A549 (cell line): Measurements from ENCODE around the gene MEIKIN. TPM values are rescaled to one million over a fixed set of nuclear protein-coding genes. Genes with fewer than 3 reads are reported as not detected.

Experiments
- ATAC-seq, 2 experiments: fragments of 200-7000 bp in 1 of 2; fragments of >200 bp in 1 of 2; cut with Nextera tagmentation in 1 of 2; cut with Tn5 transposase in 1 of 2; 3 replicates each; pipeline versions ENCODE4 v1.8.0 to v1.9.1; 2018 to 2020; ENCODE audit warnings: mild to moderate bottlenecking in 1 of 2, moderate library complexity in 1 of 2
- CTCF ChIA-PET: fragments of 300-600 bp; sonication (Branson Sonifier 250); formaldehyde crosslinking; extraction: SDS; loops from one replicate; lab custom pipeline; 2021; ENCODE audit warnings: antibody characterized with exemption, inconsistent platforms; lab: Yijun Ruan, JAX
- POLR2A ChIA-PET: fragments of 350-600 bp; formaldehyde crosslinking; extraction: SDS; loops from one replicate; lab custom pipeline; 2021; ENCODE audit warnings: antibody characterized with exemption, inconsistent platforms; lab: Yijun Ruan, JAX
- DNase-seq, 2 experiments: peaks; one replicate each; pipeline versions ENCODE4 v3.0.0 to v3.0.0-alpha.2; 2011 to 2016; ENCODE audit warnings: low read depth in 1 of 2, low spot score in 1 of 2
- FAIRE-seq: peaks from 2 replicates; lab custom pipeline; 2011; peaks lifted over from hg19 to GRCh38; lab: Jason Lieb, UNC
- H3K27ac ChIP-seq, 2 experiments: fragments of >200 bp; sonication (Bioruptor Twin); formaldehyde crosslinking; 3 replicates each; pipeline ENCODE4 v1.5.1; 2016 to 2017
- H3K4me1 ChIP-seq: fragments of >200 bp; sonication (Bioruptor Twin); formaldehyde crosslinking; 3 replicates; pipeline ENCODE4 v1.6.1; 2016
- H3K4me2 ChIP-seq: fragments of >200 bp; sonication (Bioruptor Twin); formaldehyde crosslinking; 3 replicates; pipeline ENCODE4 v1.6.1; 2016
- H3K4me3 ChIP-seq: fragments of >200 bp; sonication (Bioruptor Twin); formaldehyde crosslinking; 3 replicates; pipeline ENCODE4 v1.5.1; 2016
- H3K9me3 ChIP-seq: fragments of >200 bp; sonication (Bioruptor Twin); formaldehyde crosslinking; 3 replicates; pipeline ENCODE4 v1.6.1; 2016
- BHLHE40 ChIP-seq: IDR thresholded peaks from 2 replicates; pipeline ENCODE4 v1.6.1; 2012; ENCODE audit warnings: low read depth, low read length, inconsistent platforms
- CBX8 ChIP-seq: fragments of 200-600 bp; sonication (generic); IDR thresholded peaks from 2 replicates; pipeline ENCODE4 v1.6.1; 2016
- CEBPB ChIP-seq, 2 experiments: fragments of >200 bp in 1 of 2; sonication (Bioruptor Twin) in 1 of 2; formaldehyde crosslinking in 1 of 2; IDR thresholded peaks; 2 replicates each; pipeline ENCODE4 v1.6.1; 2012 to 2016
- CHD4 ChIP-seq: fragments of 200-600 bp; sonication (generic); IDR thresholded peaks from 2 replicates; pipeline ENCODE4 v1.6.1; 2016; ENCODE audit warnings: antibody characterized with exemption, mild to moderate bottlenecking, borderline replicate concordance
- CTCF ChIP-seq: fragments of >200 bp; sonication (Bioruptor Twin); formaldehyde crosslinking; IDR thresholded peaks from 3 replicates; pipeline ENCODE4 v1.5.1; 2016
- EHMT2 ChIP-seq: fragments of 200-600 bp; sonication (generic); IDR thresholded peaks from 2 replicates; pipeline ENCODE4 v1.6.1; 2016; ENCODE audit warnings: antibody characterized with exemption, low read depth, mild to moderate bottlenecking, moderate library complexity
- EP300 ChIP-seq, 2 experiments: fragments of >200 bp; sonication (Bioruptor Twin); formaldehyde crosslinking; IDR thresholded peaks; 2 replicates in 1 of 2; 3 replicates in 1 of 2; pipeline ENCODE4 v1.6.1; 2016 to 2017
- FOSL2 ChIP-seq, 2 experiments: fragments of 450-650 bp in 1 of 2; fragments of >200 bp in 1 of 2; sonication (Bioruptor Twin) in 1 of 2; formaldehyde crosslinking; IDR thresholded peaks; 2 replicates each; pipeline versions ENCODE4 v1.5.0 to v1.6.1; 2016 to 2020; ENCODE audit warnings: mild to moderate bottlenecking in 1 of 2, moderate library complexity in 1 of 2
- GATA3 ChIP-seq: IDR thresholded peaks from 2 replicates; pipeline ENCODE4 v1.6.1; 2012; ENCODE audit warnings: borderline replicate concordance
- HES2 ChIP-seq: fragments of >200 bp; sonication (Bioruptor Twin); formaldehyde crosslinking; IDR thresholded peaks from 2 replicates; pipeline ENCODE4 v1.6.1; 2016
- HEYL ChIP-seq: fragments of 250-450 bp; sonication (Bioruptor Pico); IDR thresholded peaks from 2 replicates; pipeline ENCODE4 v1.8.0; 2021; ENCODE audit warnings: mild to moderate bottlenecking, moderate library complexity
- HOXB13 ChIP-seq: fragments of 250-450 bp; sonication (Bioruptor Pico); IDR thresholded peaks from 2 replicates; pipeline ENCODE4 v1.5.0; 2020; ENCODE audit warnings: low read depth, mild to moderate bottlenecking, moderate library complexity
- JUN ChIP-seq, 2 experiments: fragments of >200 bp; sonication (Bioruptor Twin); formaldehyde crosslinking; IDR thresholded peaks; 2 replicates in 1 of 2; 3 replicates in 1 of 2; pipeline ENCODE4 v1.6.1; 2016 to 2017
- JUNB ChIP-seq: fragments of >200 bp; sonication (Bioruptor Twin); formaldehyde crosslinking; IDR thresholded peaks from 2 replicates; pipeline ENCODE4 v1.6.1; 2016
- MAZ ChIP-seq: fragments of 150-350 bp; IDR thresholded peaks from 2 replicates; pipeline ENCODE4 v1.6.1; 2014; ENCODE audit warnings: antibody characterized with exemption, low read depth, low read length, borderline replicate concordance
- NFE2L2 ChIP-seq: fragments of 150-350 bp; conservative IDR thresholded peaks from 2 replicates; pipeline ENCODE4 v1.6.1; 2014; ENCODE audit warnings: low read length
- NPAS2 ChIP-seq: fragments of 250-450 bp; sonication (Bioruptor Pico); IDR thresholded peaks from 2 replicates; pipeline ENCODE4 v1.8.0; 2022; ENCODE audit warnings: mild to moderate bottlenecking, moderate library complexity, borderline replicate concordance
- NR3C1 ChIP-seq: fragments of >200 bp; sonication (Bioruptor Twin); formaldehyde crosslinking; IDR thresholded peaks from 3 replicates; pipeline ENCODE4 v1.6.1; 2017
- PBX3 ChIP-seq: IDR thresholded peaks from 2 replicates; pipeline ENCODE4 v1.6.1; 2012
- POLR2AphosphoS2 ChIP-seq: conservative IDR thresholded peaks from 2 replicates; pipeline ENCODE4 v1.6.1; 2012; ENCODE audit warnings: low read length, improper control_type of control experiment, inconsistent platforms
- RARB ChIP-seq: fragments of 250-450 bp; sonication (Bioruptor Pico); IDR thresholded peaks from 2 replicates; pipeline ENCODE4 v1.8.0; 2021; ENCODE audit warnings: mild to moderate bottlenecking, moderate library complexity
- RCOR1 ChIP-seq: fragments of 150-350 bp; IDR thresholded peaks from 2 replicates; pipeline ENCODE4 v1.6.1; 2014; ENCODE audit warnings: antibody characterized with exemption, low read length, low read depth
- RFX5 ChIP-seq: fragments of 450-650 bp; IDR thresholded peaks from 2 replicates; pipeline ENCODE4 v1.7.1; 2014; ENCODE audit warnings: antibody characterized with exemption, mild to moderate bottlenecking, moderate library complexity
- SREBF2 ChIP-seq: fragments of 450-650 bp; IDR thresholded peaks from 2 replicates; pipeline ENCODE4 v1.6.1; 2014; ENCODE audit warnings: mild to moderate bottlenecking, moderate library complexity
- ZNF302 ChIP-seq: fragments of 250-450 bp; sonication (Bioruptor Pico); IDR thresholded peaks from 2 replicates; pipeline ENCODE4 v1.9.0; 2021; ENCODE audit warnings: inconsistent platforms, mild to moderate bottlenecking, moderate library complexity
- WGBS: methylation state at CpG from one replicate; pipeline ENCODE4 v1.1.6; 2017; ENCODE audit errors: missing lambda C conversion rate; 5-methylcytosine and 5-hydroxymethylcytosine counted together
- polyA plus RNA-seq, 4 experiments: library from polyadenylated mRNA; depleted of rRNA in 3 of 4; stranded (reverse); fragments of >200 nt; fragmentation: RNase III in 1 of 4; extraction: RNeasy Plus Mini Kit Qiagen cat#74134 plus additional on column Dnase treatment in 1 of 4; gene quantifications; 2 replicates in 3 of 4; 3 replicates in 1 of 4; pipeline ENCODE4 v1.2.3, GENCODE V29; 2011 to 2017

The MEIKIN gene
- polyA plus RNA-seq, 2 of the 4 experiments (the other 2 are of a cell fraction), result not detected

- no peak for DNase-seq
- 88% methylated on average over 6 of the region's 6 CpGs for WGBS
- CTCF ChIA-PET, result no interaction called here
- Histone ChIP-seq H3K9me3 (no peaks in the 10 kb centered on the region), H3K4me3 (peak overlapping the region; percentile 76), H3K4me1 (peaks cover 18% of the 10 kb centered on the region), H3K27ac (no peak overlapping the region), H3K4me2 (peak overlapping the region; percentile 94)
- no peak for ATAC-seq
- POLR2A ChIA-PET, result no interaction called here
- no peak for FAIRE-seq
- TF ChIP-seq CEBPB (IDR thresholded peaks at IDR 0.05) (peak; percentile 77 to 83; a peak in 3 of 4 replicates), ZNF302 (CRISPR knock-in tag) (no peak)
Observed at GRCh38 chr5:131795228-131795627, 150.2 kb downstream of the MEIKIN start.

- CTCF ChIA-PET, result no interaction called here
- H3K4me2 ChIP-seq, result peak overlapping the region; percentile 94; the same call in 2 of the 3 replicates
Observed at GRCh38 chr5:131794586-131794985, 150.9 kb downstream of the MEIKIN start.

GRCh38 chr5:131792896-131793295 is 152.6 kb downstream of the MEIKIN start:
- ATAC-seq, result no peak
- CTCF ChIA-PET, result no interaction called here
- Histone ChIP-seq H3K4me2 (no peak overlapping the region), H3K27ac (no peak overlapping the region), H3K9me3 (no peaks in the 10 kb centered on the region), H3K4me1 (peaks cover 17% of the 10 kb centered on the region), H3K4me3 (no peak overlapping the region)
- FAIRE-seq, result no peak
- DNase-seq, result no peak
- TF ChIP-seq JUNB, result no peak
- no peak for TF ChIP-seq EHMT2
- no peak for TF ChIP-seq JUN (IDR thresholded peaks at IDR 0.05)
- TF ChIP-seq HOXB13 (CRISPR knock-in tag), result no peak
- TF ChIP-seq NFE2L2, result no peak
- TF ChIP-seq RFX5, result no peak
- no peak for TF ChIP-seq SREBF2
- TF ChIP-seq BHLHE40, result no peak
- no peak for TF ChIP-seq RARB (CRISPR knock-in tag)
- TF ChIP-seq GATA3, result no peak
- POLR2A ChIA-PET, result no interaction called here
- 95% methylated on average over 2 of the region's 2 CpGs for WGBS

More at GRCh38 chr5:131794586-131794985, 150.9 kb downstream of the MEIKIN start:
- no peak for TF ChIP-seq HES2
- TF ChIP-seq CTCF, result no peak
- TF ChIP-seq POLR2AphosphoS2, result 0 out of 2 replicates have a peak, but pooled peaks have one; percentile 31
- no peak for TF ChIP-seq EHMT2
- H3K9me3 ChIP-seq, result no peaks in the 10 kb centered on the region
- POLR2A ChIA-PET, result no interaction called here
- ATAC-seq, result no peak
- FAIRE-seq, result no peak
- no peak overlapping the region for H3K4me3 ChIP-seq
- H3K27ac ChIP-seq, result no peak overlapping the region
- DNase-seq, result no peak
- WGBS, result 87% methylated on average over 4 of the region's 4 CpGs
- H3K4me1 ChIP-seq, result peaks cover 18% of the 10 kb centered on the region

- H3K4me3 ChIP-seq, result no peak overlapping the region
- 97% methylated on average over 6 of the region's 6 CpGs for WGBS
- TF ChIP-seq RCOR1 (no peak), MAZ (no peak), FOSL2 (IDR thresholded peaks at IDR 0.05) (no peak), FOSL2 (CRISPR knock-in tag; IDR thresholded peaks at IDR 0.05) (no peak), HEYL (CRISPR knock-in tag) (no peak), HOXB13 (CRISPR knock-in tag) (no peak), GATA3 (no peak), HES2 (no peak), CTCF (no peak), ZNF302 (CRISPR knock-in tag) (no peak), CBX8 (no peak), NPAS2 (CRISPR knock-in tag) (no peak), NR3C1 (no peak), RARB (CRISPR knock-in tag) (no peak), CHD4 (no peak), PBX3 (no peak), EP300 (IDR thresholded peaks at IDR 0.05) (no peak)
- TF ChIP-seq, all 56 proteins: peak for 0
- DNase-seq (no peak), ATAC-seq (no peak), FAIRE-seq (no peak)
- Histone ChIP-seq H3K4me2 (no peak overlapping the region), H3K4me1 (peaks cover 13% of the 10 kb centered on the region; the same call in 2 of the 3 replicates), H3K9me3 (no peaks in the 10 kb centered on the region), H3K27ac (no peak overlapping the region)
- CTCF ChIA-PET, result no interaction called here
- POLR2A ChIA-PET, result no interaction called here
Observed at GRCh38 chr5:131791866-131792265, 153.6 kb downstream of the MEIKIN start.
